HEK293T (cell line): Measurements from ENCODE around the gene OPCML.

ENCODE experiments used
- CTCF ChIA-PET: fragments of 350-600 bp; formaldehyde crosslinking; extraction: SDS; loops from one replicate; lab custom pipeline; 2021; ENCODE audit warnings: antibody characterized with exemption, inconsistent platforms; lab: Yijun Ruan, JAX
- POLR2A ChIA-PET: fragments of 350-600 bp; formaldehyde crosslinking; extraction: SDS; loops from one replicate; lab custom pipeline; 2020; ENCODE audit warnings: antibody characterized with exemption, inconsistent platforms; lab: Yijun Ruan, JAX
- DNase-seq: peaks from one replicate; pipeline ENCODE4 v3.0.0; 2012; ENCODE audit warnings: mixed read lengths; ENCODE audit errors: extremely low spot score
- ARNT ChIP-seq: fragments of 450-650 bp; IDR thresholded peaks from 2 replicates; pipeline ENCODE4 v1.6.1; 2017; ENCODE audit warnings: mild to moderate bottlenecking
- BHLHE40 ChIP-seq: fragments of 450-650 bp; IDR thresholded peaks from 2 replicates; pipeline ENCODE4 v1.6.1; 2016; ENCODE audit warnings: mild to moderate bottlenecking, moderate library complexity, borderline replicate concordance
- CTBP1 ChIP-seq: fragments of 450-650 bp; IDR thresholded peaks from 2 replicates; pipeline ENCODE4 v1.6.1; 2016; ENCODE audit warnings: borderline replicate concordance
- ELF4 ChIP-seq: fragments of 450-650 bp; IDR thresholded peaks from 2 replicates; pipeline ENCODE4 v1.6.1; 2017; ENCODE audit warnings: antibody characterized with exemption
- FOXA1 ChIP-seq: fragments of 450-650 bp; IDR thresholded peaks from 2 replicates; pipeline ENCODE4 v1.6.1; 2016; ENCODE audit warnings: mild to moderate bottlenecking
- FOXK2 ChIP-seq: fragments of 450-650 bp; IDR thresholded peaks from 2 replicates; pipeline ENCODE4 v1.6.1; 2016; ENCODE audit warnings: mild to moderate bottlenecking
- FOXM1 ChIP-seq: fragments of 450-650 bp; IDR thresholded peaks from 2 replicates; pipeline ENCODE4 v1.6.1; 2017; ENCODE audit warnings: mild to moderate bottlenecking, borderline replicate concordance
- HDGF ChIP-seq: fragments of 450-650 bp; IDR thresholded peaks from 2 replicates; pipeline ENCODE4 v1.6.1; 2017; ENCODE audit warnings: antibody characterized with exemption, borderline replicate concordance
- L3MBTL2 ChIP-seq: fragments of 450-650 bp; conservative IDR thresholded peaks from 2 replicates; pipeline ENCODE4 v1.6.1; 2016; ENCODE audit warnings: mild to moderate bottlenecking
- LEF1 ChIP-seq: fragments of 450-650 bp; IDR thresholded peaks from 2 replicates; pipeline ENCODE4 v1.6.1; 2017; ENCODE audit warnings: mild to moderate bottlenecking, borderline replicate concordance
- NFRKB ChIP-seq: fragments of 450-650 bp; IDR thresholded peaks from 2 replicates; pipeline ENCODE4 v1.6.1; 2016; ENCODE audit warnings: mild to moderate bottlenecking, moderate library complexity
- PKNOX1 ChIP-seq: fragments of 450-650 bp; IDR thresholded peaks from 2 replicates; pipeline ENCODE4 v1.6.1; 2016
- SP1 ChIP-seq: fragments of 450-650 bp; IDR thresholded peaks from 2 replicates; pipeline ENCODE4 v1.6.1; 2017
- SUZ12 ChIP-seq: fragments of 450-650 bp; IDR thresholded peaks from 2 replicates; pipeline ENCODE4 v1.6.1; 2016; ENCODE audit warnings: mild to moderate bottlenecking
- TARDBP ChIP-seq: fragments of 450-650 bp; IDR thresholded peaks from 2 replicates; pipeline ENCODE4 v1.6.1; 2016
- ZNF384 ChIP-seq: fragments of 450-650 bp; IDR thresholded peaks from 2 replicates; pipeline ENCODE4 v1.6.1; 2016

OPCML gene

GRCh38 chr11:132878111-132878510 lies 654.2 kb downstream of the OPCML start:
- ChIA-PET POLR2A (no interaction called here), CTCF (no interaction called here)
- TF ChIP-seq L3MBTL2 = no peak
- TF ChIP-seq CTBP1 = no peak
- no peak for TF ChIP-seq BHLHE40
- TF ChIP-seq ELF4 = no peak
- no peak for TF ChIP-seq FOXA1
- no peak for TF ChIP-seq TARDBP
- no peak for DNase-seq

GRCh38 chr11:132876705-132877104 lies 655.6 kb downstream of the OPCML start:
- CTCF ChIA-PET = no interaction called here
- TF ChIP-seq ZNF384 (no peak), SP1 (no peak), ARNT (no peak), LEF1 (no peak), TARDBP (no peak)
- no peak for DNase-seq
- POLR2A ChIA-PET = no interaction called here

GRCh38 chr11:132876239-132876638 lies 656.1 kb downstream of the OPCML start:
- ChIA-PET POLR2A (no interaction called here), CTCF (no interaction called here)
- TF ChIP-seq TARDBP (no peak), FOXK2 (no peak), FOXM1 (no peak), ELF4 (no peak), HDGF (no peak), ZNF384 (no peak), BHLHE40 (no peak), SP1 (no peak), CTBP1 (no peak), NFRKB (no peak), FOXA1 (no peak), SUZ12 (no peak), ARNT (no peak), PKNOX1 (no peak), LEF1 (no peak)
- DNase-seq = no peak

- no peak for DNase-seq
- POLR2A ChIA-PET = no interaction called here
- no peak for TF ChIP-seq TARDBP
- TF ChIP-seq NFRKB = no peak
- no peak for TF ChIP-seq FOXK2
- CTCF ChIA-PET = no interaction called here
Observed at GRCh38 chr11:132874638-132875037, 657.7 kb downstream of the OPCML start.

- ChIA-PET POLR2A (no interaction called here), CTCF (no interaction called here)
- TF ChIP-seq BHLHE40 (no peak), SP1 (no peak)
- DNase-seq = no peak
Observed at GRCh38 chr11:132873841-132874240, 658.5 kb downstream of the OPCML start.

- DNase-seq = no peak
- TF ChIP-seq ZNF384 (no peak), SUZ12 (no peak), LEF1 (no peak), BHLHE40 (no peak), L3MBTL2 (no peak), SP1 (no peak), NFRKB (no peak), ELF4 (no peak), FOXK2 (no peak), FOXA1 (no peak), HDGF (no peak)
- POLR2A ChIA-PET = no interaction called here
- CTCF ChIA-PET = no interaction called here
Observed at GRCh38 chr11:132872211-132872610, 660.1 kb downstream of the OPCML start.

- TF ChIP-seq FOXA1 (no peak), SP1 (no peak), ELF4 (no peak), ARNT (no peak), ZNF384 (no peak), FOXK2 (no peak), L3MBTL2 (no peak), TARDBP (no peak), FOXM1 (no peak), CTBP1 (no peak), SUZ12 (no peak), HDGF (no peak), BHLHE40 (no peak), NFRKB (no peak), LEF1 (no peak)
- DNase-seq = no peak
- POLR2A ChIA-PET = no interaction called here
- CTCF ChIA-PET = no interaction called here
Observed at GRCh38 chr11:132866783-132867545, 665.3 kb downstream of the OPCML start.

- no peak for DNase-seq
- TF ChIP-seq L3MBTL2 (no peak), BHLHE40 (no peak), FOXM1 (no peak), TARDBP (no peak), ARNT (no peak), SUZ12 (no peak), CTBP1 (no peak), FOXA1 (no peak), FOXK2 (no peak), LEF1 (no peak)
- CTCF ChIA-PET = no interaction called here
- POLR2A ChIA-PET = no interaction called here
Observed at GRCh38 chr11:132865623-132866022, 666.7 kb downstream of the OPCML start.
